GM18526 (cell line): ENCODE data around the gene SMNDC1.

Experiments used
- POLR2A ChIP-seq: IDR thresholded peaks from 3 replicates; pipeline ENCODE4 v1.6.1; 2011; ENCODE audit not compliant: insufficient read length; ENCODE audit errors: extremely low read depth

SMNDC1 gene

GRCh38 chr10:110274647-110275046 is 30.1 kb downstream of the SMNDC1 start:
- no peak for TF ChIP-seq POLR2A

- TF ChIP-seq POLR2A: no peak
Observed at GRCh38 chr10:110274072-110274627, 30.6 kb downstream of the SMNDC1 start.

GRCh38 chr10:110273474-110273873 is 31.2 kb downstream of the SMNDC1 start:
- no peak for TF ChIP-seq POLR2A

- no peak for TF ChIP-seq POLR2A
Observed at GRCh38 chr10:110269374-110270318, 35.1 kb downstream of the SMNDC1 start.

- TF ChIP-seq POLR2A: no peak
Observed at GRCh38 chr10:110268971-110269370, 35.7 kb downstream of the SMNDC1 start.

GRCh38 chr10:110268442-110268841 is 36.3 kb downstream of the SMNDC1 start:
- TF ChIP-seq POLR2A: no peak

GRCh38 chr10:110267276-110267675 is 37.4 kb downstream of the SMNDC1 start:
- TF ChIP-seq POLR2A: no peak

GRCh38 chr10:110265573-110266193 is 39.0 kb downstream of the SMNDC1 start:
- no peak for TF ChIP-seq POLR2A

- no peak for TF ChIP-seq POLR2A
Observed at GRCh38 chr10:110263164-110263563, 41.6 kb downstream of the SMNDC1 start.

- no peak for TF ChIP-seq POLR2A
Observed at GRCh38 chr10:110260746-110261477, 43.8 kb downstream of the SMNDC1 start.

- no peak for TF ChIP-seq POLR2A
Observed at GRCh38 chr10:110259317-110259716, 45.4 kb downstream of the SMNDC1 start.

GRCh38 chr10:110258542-110258941 is 46.2 kb downstream of the SMNDC1 start:
- TF ChIP-seq POLR2A: no peak

GRCh38 chr10:110254467-110254866 is 50.3 kb downstream of the SMNDC1 start:
- TF ChIP-seq POLR2A: no peak

GRCh38 chr10:110252151-110252550 is 52.6 kb downstream of the SMNDC1 start:
- TF ChIP-seq POLR2A: no peak

- TF ChIP-seq POLR2A: no peak
Observed at GRCh38 chr10:110244550-110244949, 60.2 kb downstream of the SMNDC1 start.
